Stimulated activated CD8-positive, alpha-beta memory T cell treated with anti-CD3 and anti-CD28 coated beads, Interleukin-15, amount 100 ng/mL, for 1 hour (primary cell): ENCODE measurements around the gene MTFP1.
"Not testable (repeated sequence)": the region's sequence is repeated elsewhere in the genome, so short reads cannot be mapped to it uniquely, and the experiment has no call there.

Source experiments
- DNase-seq: peaks from one replicate; pipeline ENCODE4 v3.0.0-alpha.2; 2020; ENCODE audit warnings: low read depth

The MTFP1 gene

GRCh38 chr22:30425616-30426387 lies at the start of gene MTFP1:
TSS of gene MTFP1 (plus strand) at chr22:30425768. CDS start at chr22:30425880, 112 bp downstream.
- peak; percentile 14 for DNase-seq

DNA sequence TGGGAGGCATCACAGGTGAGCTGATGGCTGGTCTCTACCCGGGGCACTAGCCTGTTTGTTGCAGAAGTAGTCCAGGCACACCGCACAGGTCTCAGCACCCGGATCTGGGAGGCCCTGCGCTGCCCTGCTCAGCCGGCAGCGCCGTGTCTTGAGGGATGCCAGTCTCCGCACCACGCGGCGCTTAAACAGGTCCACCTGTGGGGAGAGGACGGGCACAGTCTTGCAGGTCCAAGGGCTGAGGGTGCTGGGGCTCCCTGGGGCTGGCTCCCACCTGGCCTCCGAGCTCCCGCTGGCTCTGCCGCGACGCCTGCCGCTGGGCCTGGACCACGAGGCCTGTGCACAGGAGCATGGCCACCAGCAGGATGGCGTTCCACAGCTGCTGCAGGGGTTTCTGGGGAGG lies 45.6 kb upstream of the MTFP1 start:
- no peak for DNase-seq

DNA sequence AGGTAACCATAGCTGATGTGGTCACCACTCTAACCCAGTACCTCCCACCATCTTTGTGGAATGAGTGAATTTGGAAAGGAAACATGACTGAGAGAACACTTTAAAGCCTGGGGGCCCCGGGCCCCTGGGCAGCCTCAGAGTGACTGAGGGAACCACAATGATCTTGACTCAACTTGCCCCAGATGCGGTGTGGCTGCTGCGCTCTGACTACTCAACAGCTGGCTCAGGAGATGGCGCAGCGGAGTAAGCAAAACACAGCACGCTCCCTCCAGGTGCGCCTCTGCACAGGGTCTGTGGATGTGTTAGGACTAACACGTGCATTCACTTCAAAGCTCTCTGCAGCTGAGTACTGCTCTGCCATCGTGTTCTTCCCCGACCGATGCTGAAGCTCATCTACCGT lies 44.3 kb upstream of the MTFP1 start:
- no peak for DNase-seq

DNA sequence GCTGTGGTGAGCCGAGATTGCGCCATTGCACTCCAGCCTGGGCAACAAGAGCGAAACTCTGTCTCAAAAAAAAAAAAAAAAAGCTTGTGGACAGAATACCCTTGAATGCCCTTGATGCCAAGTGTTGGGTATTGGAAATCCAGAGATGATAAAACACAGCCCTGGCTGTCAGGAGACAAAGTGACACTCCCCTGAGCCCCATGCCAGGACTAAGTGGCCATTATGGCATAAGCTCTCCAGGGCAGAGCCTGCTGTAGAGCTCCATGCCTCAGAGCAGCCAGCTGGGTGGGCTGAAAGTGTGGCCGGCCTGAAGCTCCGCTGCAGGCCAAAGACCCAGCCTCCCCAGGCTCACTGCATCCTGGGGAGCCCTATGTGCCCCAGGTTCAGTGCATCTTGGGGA lies 43.2 kb upstream of the MTFP1 start:
- DNase-seq: no peak

GRCh38 chr22:30383061-30383460 lies 42.5 kb upstream of the MTFP1 start:
- no peak for DNase-seq

DNA sequence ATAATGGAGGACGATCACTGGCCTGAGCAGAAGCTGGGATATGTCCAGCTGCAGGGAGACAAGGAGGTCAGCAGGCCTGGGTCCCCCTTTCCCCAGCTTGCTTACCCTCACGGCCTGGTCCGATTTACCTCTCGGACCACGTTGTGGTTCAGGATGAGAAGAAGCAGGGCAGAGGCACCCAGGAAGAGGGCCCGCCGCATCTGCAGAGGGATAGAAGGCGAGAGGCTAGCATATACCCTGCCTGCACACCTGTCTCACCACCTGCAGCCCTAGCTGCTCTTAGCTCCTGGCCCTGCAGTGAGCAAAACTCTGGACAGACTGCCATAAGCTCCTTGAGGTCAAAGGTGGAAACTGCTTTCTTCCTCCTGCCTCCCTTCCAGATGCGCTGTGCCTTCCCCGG lies 39.6 kb upstream of the MTFP1 start:
- DNase-seq: no peak

- no peak for DNase-seq
Observed at GRCh38 chr22:30386608-30386959, 39.0 kb upstream of the MTFP1 start.

DNA sequence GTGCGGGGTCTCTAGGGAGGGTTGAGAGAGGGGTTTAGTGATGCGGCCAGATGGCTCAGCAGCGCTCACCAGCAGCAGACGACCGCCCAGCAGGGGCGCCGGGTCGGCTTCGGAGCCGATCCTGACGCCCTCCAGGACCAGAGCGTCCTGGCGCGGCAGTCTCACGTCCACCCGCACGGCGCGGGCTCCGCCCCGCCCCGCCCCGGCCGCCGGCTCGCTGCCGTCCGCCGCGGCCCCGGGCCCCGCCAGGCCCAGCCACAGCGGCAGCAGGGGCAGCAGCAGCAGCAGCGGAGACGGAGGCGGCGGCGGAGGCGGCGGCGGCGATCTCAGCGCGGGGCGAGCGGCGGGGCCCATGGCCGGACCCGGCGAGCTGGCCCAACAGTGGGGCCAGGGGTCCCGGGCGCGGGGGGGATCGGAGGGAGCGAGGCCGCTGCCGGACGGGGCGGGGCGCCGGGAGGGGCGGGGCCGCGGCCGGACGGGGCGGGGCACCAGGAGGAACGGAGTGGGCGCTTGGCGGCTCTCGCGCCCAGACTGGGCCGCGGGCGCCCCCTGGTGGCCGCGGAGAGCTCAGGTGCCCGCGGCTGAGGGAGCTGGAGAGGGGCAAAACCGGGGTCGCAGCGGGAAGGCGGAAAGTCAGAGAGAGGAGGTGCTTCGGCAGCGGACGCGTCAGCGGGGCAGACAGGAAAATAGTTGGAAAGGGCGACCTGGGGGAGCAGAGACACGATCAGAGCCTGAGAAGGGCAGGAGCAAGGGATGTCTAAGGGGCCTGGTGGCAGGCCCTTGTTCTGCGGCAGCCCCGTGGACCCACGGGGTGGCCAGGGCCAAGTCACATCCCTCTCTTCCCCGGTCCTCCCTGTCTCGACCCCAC lies 38.4 kb upstream of the MTFP1 start, which contains the start of gene RNF215:
RNF215 (minus strand) TSS at position 452 of the 868 bp plus-strand sequence; CDS start at position 354, 98 bp downstream.
- peak; percentile 43 for DNase-seq

- peak; percentile 54 for DNase-seq
Observed at GRCh38 chr22:30390974-30391691, 34.4 kb upstream of the MTFP1 start.

DNA sequence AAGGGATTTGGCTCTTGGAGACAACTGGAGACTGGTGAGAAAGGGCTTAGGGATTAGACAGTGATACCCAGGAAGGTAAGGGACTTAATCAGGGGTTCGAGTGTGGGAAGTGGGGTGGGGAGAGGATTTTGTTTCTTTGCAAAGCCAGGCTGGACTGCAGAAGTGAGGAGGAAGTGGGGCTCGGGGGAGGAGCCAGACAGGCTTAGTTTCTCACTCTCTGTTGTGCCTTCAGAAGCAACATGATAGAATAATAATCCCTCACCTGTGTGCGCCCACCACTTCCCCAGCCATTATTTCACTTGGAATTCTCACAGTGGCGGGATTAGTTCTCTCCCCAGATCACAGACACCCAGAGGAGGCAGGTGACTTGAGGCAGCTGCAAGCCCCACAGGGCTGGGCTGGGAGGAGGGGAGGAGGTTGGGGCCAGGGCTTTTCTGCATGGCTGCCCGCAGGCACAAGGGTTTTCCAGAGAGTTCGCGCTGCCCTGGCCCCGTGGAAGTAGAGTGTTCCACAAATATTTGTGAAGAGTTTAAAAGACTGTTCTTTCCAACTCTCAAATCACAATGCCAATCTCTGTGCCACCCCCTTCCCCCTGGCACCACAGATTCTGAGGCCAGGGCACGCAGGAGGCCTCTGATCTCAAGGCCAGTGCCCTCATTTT lies 32.8 kb upstream of the MTFP1 start:
- no peak for DNase-seq

DNA sequence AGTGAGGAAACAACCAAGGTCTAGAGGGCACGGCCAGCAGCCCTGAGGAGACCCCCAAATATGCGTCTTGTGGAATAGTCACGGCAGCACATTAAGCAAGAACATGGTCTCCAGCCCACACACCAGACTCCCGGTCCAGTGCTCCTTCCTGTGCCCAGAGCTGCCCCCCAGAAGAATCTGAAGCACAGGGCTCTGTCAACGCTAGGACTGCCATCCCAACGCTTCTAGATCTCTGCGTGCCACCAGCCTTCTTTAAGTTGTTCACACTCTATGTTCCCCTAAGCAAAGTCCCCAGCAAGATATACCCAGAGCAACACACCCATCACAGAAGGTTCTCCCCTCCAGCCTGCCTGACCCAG lies 32.3 kb upstream of the MTFP1 start:
- DNase-seq: no peak

- DNase-seq: no peak
Observed at GRCh38 chr22:30393885-30394284, 31.7 kb upstream of the MTFP1 start.

GRCh38 chr22:30396871-30397655 lies 28.5 kb upstream of the MTFP1 start, which contains the start of gene SEC14L2:
TSS of gene SEC14L2 (plus strand) at chr22:30397018. CDS start at chr22:30397117, 99 bp downstream.
- no peak for DNase-seq

DNA sequence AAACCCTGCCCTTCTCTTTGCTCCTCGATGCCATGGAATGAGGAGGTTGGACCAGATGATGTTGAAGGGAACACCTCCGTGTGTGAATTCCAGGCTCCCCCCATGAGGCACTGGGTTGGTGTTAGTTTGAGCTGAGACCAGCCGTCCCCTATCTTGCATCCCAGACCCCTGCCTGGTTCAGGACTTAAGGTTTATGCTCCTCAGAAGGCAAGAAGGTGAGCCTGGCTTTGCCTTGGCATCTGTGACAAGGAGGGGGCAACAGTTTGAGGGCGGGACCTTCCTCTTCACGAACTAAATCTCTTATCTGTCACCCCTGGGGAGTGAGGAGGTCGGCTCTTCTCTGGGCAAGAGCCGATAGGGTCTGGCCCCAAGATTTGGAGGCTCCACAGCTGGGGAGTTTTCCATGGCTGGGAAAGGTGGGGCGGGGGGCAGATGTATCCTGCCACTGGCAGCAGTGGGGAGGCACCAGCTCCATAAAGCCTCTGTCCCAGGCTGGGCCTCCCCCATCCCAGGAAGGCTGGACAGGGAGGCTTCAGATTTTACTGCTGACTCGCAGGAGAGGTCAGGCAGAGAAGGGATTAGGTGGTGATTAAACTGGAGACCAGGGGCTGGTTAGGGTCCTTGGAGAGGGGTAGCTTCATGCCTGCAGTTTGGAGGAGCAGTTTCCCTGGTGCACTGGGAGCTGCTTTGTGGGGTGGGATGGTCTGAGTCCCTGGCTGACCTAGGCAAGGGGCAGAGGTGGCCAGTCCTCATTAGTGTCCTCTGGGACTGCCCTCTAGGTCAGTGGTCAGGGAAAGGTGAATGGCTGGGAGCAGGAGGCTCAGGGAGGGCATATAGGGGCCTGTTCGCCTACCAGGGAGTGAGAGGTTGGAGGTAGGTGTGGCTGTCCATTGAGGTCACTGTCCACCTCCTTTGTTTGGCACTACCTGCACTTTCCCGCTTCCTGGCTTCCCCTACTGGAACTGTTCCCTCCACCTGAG lies 27.6 kb upstream of the MTFP1 start:
- DNase-seq: no peak

DNA sequence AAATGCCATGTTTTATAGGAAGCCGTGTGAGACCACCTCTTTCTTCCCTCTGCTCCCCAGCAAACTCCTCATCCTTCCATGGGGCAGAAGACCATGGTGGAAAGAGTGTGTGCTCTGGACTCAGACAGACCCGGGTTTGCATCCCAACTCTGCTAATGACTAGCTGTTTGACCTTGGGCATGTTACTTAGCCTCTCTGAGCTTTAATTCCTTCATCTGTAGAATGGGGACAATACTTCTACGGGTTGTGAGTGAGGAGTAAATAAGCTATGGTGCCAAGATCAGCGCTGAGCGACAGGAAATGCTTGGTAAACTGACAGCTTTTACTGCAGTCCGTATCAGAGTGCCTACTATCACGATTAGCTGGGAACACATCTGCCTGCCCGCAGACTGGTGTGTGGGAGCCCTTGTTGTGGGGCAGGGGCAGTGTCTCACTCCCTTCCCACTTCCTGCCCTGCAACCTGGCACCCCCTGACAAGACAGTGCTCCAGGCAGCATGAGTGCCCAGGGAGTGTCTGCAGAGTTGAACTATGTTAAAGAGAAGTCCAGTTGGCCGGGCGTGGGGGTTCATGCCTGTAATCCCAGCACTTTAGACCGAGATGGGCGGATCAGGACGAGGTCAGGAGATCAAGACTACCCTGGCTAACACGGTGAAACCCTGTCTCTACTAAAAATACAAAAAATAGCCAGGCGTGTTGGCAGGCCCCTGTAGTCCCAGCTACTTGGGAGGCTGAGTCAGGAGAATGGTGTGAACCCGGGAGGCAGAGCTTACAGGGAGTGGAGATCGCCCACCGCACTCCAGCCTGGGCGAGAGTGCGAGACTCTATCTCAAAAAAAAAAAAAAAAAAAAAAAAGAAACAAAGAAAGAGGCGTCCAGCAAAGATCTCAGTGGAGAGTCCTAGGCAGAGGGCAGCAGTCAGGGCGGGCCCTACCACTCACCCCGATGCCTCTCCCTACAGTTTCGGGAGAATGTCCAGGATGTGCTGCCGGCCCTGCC lies 26.6 kb upstream of the MTFP1 start:
- DNase-seq: no peak

- no peak for DNase-seq
Observed at GRCh38 chr22:30399718-30400117, 25.9 kb upstream of the MTFP1 start.

DNA sequence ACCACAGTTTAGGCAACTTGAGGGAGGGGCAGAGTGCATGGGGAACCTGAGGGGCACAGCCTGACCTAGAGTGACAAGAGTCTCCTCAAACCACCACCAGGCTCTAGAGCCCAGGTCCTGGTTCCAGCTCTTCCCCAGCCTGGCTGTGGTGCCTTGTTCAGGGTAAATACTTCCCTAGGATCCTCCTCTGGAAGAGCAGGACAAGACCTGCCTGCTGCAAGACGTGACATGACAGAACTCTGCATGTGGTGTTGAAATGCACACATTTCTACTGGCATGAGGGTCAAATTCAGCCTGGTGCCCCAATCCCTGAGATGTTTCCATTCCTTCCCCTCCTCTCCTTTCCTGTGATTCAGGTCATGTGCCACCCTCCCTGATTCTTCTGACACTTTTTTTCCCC lies 25.4 kb upstream of the MTFP1 start:
- no peak for DNase-seq

GRCh38 chr22:30401024-30401423 lies 24.5 kb upstream of the MTFP1 start:
- DNase-seq: not testable (repeated sequence)
